ENCODE measurements around the gene MTX1. TPM values are rescaled to one million over a fixed set of nuclear protein-coding genes. Genes with fewer than 3 reads are reported as not detected.

Gene MTX1
- total and polyA plus RNA-seq, 9 of the 15 experiments (the other 6 are each of a cell fraction or from before 2014, with no cell fraction given) = 29.1 to 98.4 (median 66.9) TPM

DNA sequence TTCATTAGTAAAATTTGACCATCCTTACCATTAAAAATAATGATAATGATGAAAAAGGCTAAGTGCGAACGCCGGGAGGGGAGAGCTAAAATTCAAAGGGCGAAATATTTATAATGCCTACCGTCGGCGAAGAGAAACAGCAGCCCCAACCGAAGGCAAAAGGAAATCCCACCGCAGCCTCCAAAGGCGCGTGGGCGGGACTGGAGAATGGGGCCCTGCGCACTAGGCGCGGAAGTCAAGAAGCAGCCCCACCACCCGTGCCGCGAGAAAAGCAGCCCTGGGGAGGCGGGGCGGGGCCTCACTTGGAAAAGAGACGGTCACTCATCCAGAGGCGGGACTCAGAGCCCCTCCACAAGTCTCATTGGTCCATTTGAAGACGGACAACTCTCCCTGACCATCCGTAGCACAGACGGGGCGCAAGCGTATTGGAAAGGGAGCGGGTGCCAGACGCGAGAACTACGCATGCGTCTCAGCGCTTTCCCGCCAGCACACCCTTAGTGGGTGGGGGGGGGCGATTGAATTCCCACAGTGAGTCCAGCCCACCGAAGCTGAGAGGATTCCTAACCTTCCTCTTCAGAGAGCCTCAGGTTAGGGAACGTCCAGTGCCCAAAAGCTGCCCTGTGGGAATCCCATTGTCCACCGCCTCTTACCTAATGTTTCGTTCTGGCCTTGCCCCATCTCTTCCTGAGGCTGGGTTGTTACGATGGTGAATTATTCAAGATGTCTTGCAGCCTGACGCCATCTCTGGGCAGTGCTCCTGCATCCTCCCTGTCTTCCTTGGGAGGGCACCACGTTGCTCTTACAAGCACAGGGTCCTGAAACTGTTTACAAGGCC lies 19.0 kb downstream of the MTX1 start (continued):
- TF ChIP-seq ERF (CRISPR knock-in tag; IDR thresholded peaks at IDR 0.05) = no peak
- TF ChIP-seq, protein P1, sequence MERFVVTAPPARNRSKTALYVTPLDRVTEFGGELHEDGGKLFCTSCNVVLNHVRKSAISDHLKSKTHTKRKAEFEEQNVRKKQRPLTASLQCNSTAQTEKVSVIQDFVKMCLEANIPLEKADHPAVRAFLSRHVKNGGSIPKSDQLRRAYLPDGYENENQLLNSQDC (CRISPR knock-in tag; IDR thresholded peaks at IDR 0.05) = peak; percentile 21; the same call in 1 of the 2 replicates
- TF ChIP-seq RUNX1 (IDR thresholded peaks at IDR 0.05; ENCODE audit: low read depth) = no peak
- TF ChIP-seq MED1 (CRISPR knock-in tag; IDR thresholded peaks at IDR 0.05; ENCODE audit: borderline replicate concordance) = no peak
- TF ChIP-seq, protein P2, sequence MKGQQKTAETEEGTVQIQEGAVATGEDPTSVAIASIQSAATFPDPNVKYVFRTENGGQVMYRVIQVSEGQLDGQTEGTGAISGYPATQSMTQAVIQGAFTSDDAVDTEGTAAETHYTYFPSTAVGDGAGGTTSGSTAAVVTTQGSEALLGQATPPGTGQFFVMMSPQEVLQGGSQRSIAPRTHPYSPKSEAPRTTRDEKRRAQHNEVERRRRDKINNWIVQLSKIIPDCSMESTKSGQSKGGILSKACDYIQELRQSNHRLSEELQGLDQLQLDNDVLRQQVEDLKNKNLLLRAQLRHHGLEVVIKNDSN (CRISPR knock-in tag; IDR thresholded peaks at IDR 0.05) = no peak
- TF ChIP-seq ZNF717 (CRISPR knock-in tag; IDR thresholded peaks at IDR 0.05) = no peak
- TF ChIP-seq, protein P3, sequence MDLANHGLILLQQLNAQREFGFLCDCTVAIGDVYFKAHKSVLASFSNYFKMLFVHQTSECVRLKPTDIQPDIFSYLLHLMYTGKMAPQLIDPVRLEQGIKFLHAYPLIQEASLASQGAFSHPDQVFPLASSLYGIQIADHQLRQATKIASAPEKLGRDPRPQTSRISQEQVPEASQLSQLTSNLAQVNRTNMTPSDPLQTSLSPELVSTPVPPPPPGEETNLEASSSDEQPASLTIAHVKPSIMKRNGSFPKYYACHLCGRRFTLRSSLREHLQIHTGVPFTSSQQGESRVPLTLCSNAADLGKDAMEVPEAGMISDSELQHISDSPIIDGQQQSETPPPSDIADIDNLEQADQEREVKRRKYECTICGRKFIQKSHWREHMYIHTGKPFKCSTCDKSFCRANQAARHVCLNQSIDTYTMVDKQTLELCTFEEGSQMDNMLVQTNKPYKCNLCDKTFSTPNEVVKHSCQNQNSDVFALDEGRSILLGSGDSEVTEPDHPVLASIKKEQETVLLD (IDR thresholded peaks at IDR 0.05) = peak; percentile 94
- no peak for TF ChIP-seq ZNF668 (CRISPR knock-in tag; IDR thresholded peaks at IDR 0.05)
- TF ChIP-seq ZSCAN29 (IDR thresholded peaks at IDR 0.05) = no peak
- TF ChIP-seq RNF2 (IDR thresholded peaks at IDR 0.05) = no peak
- no peak for TF ChIP-seq XRCC5 (IDR thresholded peaks at IDR 0.05; ENCODE audit: low read depth, low read length)
- TF ChIP-seq NR2F6 (CRISPR knock-in tag; IDR thresholded peaks at IDR 0.05) = 0 out of 2 replicates have a peak, but pooled peaks have one; percentile 0
- no peak for TF ChIP-seq HNRNPUL1 (IDR thresholded peaks at IDR 0.05; ENCODE audit: low read length)
- no peak for TF ChIP-seq NR1H2 (CRISPR knock-in tag; IDR thresholded peaks at IDR 0.05)
- no peak for TF ChIP-seq ZNF184 (CRISPR knock-in tag; IDR thresholded peaks at IDR 0.05)
- TF ChIP-seq FOXA1 (IDR thresholded peaks at IDR 0.05; ENCODE audit: borderline replicate concordance) = no peak
- no peak for TF ChIP-seq ZNF212 (CRISPR knock-in tag; IDR thresholded peaks at IDR 0.05)
- no peak for TF ChIP-seq ZC3H8 (IDR thresholded peaks at IDR 0.05)
- TF ChIP-seq CHD4 (IDR thresholded peaks at IDR 0.05; ENCODE audit: insufficient read depth, insufficient replicate concordance, low read depth, low read length, poor library complexity, severe bottlenecking) = no peak
- TF ChIP-seq NBN (IDR thresholded peaks at IDR 0.05; ENCODE audit: low read depth) = no peak

Measured in K562 (cell line).